ENCODE measurements around the gene RHOBTB1. TPM values are rescaled to one million over a fixed set of nuclear protein-coding genes. Genes with fewer than 3 reads are reported as not detected.

The RHOBTB1 gene
- total RNA-seq, 4 donors from 2014 or later: 5.1 to 15.7 (median 12.6) TPM

DNA sequence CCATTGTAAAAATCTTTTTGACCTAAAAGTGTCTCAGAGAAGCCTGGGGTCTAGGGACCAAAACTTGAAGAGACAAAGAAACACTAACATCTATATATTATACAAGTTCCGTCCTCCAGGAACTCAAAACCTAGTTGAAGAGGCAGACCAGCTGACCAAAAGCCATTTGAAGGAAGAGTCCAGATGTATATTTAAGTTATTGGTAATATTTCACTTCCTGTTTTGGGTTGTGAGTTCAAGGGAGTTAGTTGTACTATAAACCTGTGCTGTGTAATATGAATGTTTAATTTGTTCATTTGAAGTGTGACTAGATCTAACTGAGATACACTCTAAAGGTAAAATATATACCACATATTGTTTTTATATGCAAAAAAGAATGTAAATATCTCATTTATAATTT lies 120.7 kb downstream of the RHOBTB1 start:
- no peaks in the 10 kb centered on the region for H3K9me3 ChIP-seq
- H3K27me3 ChIP-seq: no peaks in the 10 kb centered on the region
- no peak for DNase-seq
- no peaks in the 10 kb centered on the region for H3K36me3 ChIP-seq
- peaks cover 0 to 8% (median 0%) of the 10 kb centered on the region in 4 donors for H3K4me1 ChIP-seq
- no peak overlapping the region for H3K27ac ChIP-seq
- TF ChIP-seq, protein P1, sequence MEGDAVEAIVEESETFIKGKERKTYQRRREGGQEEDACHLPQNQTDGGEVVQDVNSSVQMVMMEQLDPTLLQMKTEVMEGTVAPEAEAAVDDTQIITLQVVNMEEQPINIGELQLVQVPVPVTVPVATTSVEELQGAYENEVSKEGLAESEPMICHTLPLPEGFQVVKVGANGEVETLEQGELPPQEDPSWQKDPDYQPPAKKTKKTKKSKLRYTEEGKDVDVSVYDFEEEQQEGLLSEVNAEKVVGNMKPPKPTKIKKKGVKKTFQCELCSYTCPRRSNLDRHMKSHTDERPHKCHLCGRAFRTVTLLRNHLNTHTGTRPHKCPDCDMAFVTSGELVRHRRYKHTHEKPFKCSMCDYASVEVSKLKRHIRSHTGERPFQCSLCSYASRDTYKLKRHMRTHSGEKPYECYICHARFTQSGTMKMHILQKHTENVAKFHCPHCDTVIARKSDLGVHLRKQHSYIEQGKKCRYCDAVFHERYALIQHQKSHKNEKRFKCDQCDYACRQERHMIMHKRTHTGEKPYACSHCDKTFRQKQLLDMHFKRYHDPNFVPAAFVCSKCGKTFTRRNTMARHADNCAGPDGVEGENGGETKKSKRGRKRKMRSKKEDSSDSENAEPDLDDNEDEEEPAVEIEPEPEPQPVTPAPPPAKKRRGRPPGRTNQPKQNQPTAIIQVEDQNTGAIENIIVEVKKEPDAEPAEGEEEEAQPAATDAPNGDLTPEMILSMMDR (IDR thresholded peaks at IDR 0.05): no peak
- no peak for TF ChIP-seq POLR2A (IDR thresholded peaks at IDR 0.05)
- no peak overlapping the region for H3K4me3 ChIP-seq

DNA sequence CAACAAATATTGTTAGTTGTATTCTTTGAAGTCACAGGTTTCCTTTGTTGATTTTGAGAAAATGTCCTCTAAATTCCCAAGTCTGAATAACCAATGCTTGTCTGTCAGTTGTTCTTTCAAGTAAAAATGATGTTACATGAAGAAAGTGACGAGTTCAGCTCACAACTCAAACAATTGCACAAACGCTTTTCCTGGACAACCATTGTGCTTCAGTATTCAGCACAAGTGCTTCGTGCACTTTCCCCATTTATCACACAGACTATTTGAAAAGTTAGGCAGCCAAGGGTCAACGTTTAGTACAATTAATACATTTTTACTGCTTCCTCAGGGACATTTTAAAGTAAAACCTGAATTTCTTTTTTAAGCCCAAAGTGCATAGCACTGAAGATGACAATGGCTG lies 121.2 kb downstream of the RHOBTB1 start:
- DNase-seq: no peak
- no peaks in the 10 kb centered on the region for H3K9me3 ChIP-seq
- no peaks in the 10 kb centered on the region for H3K27me3 ChIP-seq
- H3K36me3 ChIP-seq: no peaks in the 10 kb centered on the region
- peaks cover 0 to 8% (median 0%) of the 10 kb centered on the region in 4 donors for H3K4me1 ChIP-seq
- TF ChIP-seq POLR2A (IDR thresholded peaks at IDR 0.05): no peak
- TF ChIP-seq, protein P1 (IDR thresholded peaks at IDR 0.05): no peak
- H3K27ac ChIP-seq: no peak overlapping the region
- H3K4me3 ChIP-seq: no peak overlapping the region

DNA sequence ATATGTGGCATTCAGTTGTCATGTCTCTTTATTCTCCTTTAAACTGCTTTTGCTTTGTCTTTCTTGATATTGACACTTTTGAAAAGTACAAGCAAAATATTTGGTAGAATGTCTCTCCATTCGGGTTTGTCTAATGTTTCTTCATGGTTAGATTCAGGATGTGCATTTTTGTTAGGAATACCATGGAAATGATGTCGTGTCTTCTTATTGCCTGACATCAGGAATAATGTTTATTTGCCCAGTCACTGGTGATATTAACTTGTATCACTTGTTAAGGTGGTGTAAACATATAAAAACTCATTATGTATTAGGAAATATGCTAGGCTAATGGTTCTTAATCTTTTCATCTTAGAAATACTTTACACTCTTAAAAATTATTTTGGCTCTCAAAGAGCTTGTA lies 122.3 kb downstream of the RHOBTB1 start:
- H3K36me3 ChIP-seq: no peaks in the 10 kb centered on the region
- no peak overlapping the region for H3K27ac ChIP-seq
- no peaks in the 10 kb centered on the region for H3K27me3 ChIP-seq
- no peak for TF ChIP-seq POLR2A (IDR thresholded peaks at IDR 0.05)
- TF ChIP-seq, protein P1 (IDR thresholded peaks at IDR 0.05): no peak
- H3K4me1 ChIP-seq: peaks cover 0 to 8% (median 0%) of the 10 kb centered on the region in 4 donors
- no peak for DNase-seq
- no peaks in the 10 kb centered on the region for H3K9me3 ChIP-seq
- H3K4me3 ChIP-seq: no peak overlapping the region

DNA sequence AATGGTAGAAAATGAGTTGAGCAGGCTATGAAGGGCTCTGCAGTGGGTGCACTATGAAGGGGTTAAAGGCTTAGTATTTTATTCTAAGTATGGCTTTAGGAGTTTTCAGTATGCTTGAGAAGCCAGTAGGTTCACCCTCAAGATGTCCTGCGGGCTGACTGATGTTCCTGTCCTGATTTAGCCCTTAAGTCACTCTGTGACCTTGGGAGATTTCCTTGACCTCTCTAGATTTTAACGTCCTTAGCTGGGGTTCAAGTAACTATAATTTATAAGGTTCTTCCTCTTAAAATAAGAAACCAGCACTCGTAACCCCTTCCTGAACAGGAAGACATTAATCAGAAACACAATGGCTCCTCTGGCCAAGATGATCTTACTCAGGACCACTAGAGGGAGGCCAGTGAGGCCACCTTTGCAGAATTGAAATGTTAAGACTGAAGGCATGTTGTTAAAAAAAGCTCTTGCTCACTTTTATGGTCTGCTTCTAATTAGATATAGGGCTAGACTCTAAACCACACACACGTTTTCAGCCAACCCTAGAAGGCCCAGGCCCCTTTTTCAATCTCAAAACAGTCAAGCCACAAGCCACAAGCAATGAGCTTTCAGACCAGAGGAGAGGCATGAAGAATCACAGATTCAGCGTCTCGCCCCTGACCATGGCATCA lies 123.8 kb downstream of the RHOBTB1 start:
- H3K27me3 ChIP-seq: no peaks in the 10 kb centered on the region
- H3K27ac ChIP-seq: no peak overlapping the region
- H3K36me3 ChIP-seq: no peaks in the 10 kb centered on the region
- H3K4me1 ChIP-seq: peaks cover 0 to 8% (median 0%) of the 10 kb centered on the region in 4 donors
- no peak for DNase-seq
- no peaks in the 10 kb centered on the region for H3K9me3 ChIP-seq
- H3K4me3 ChIP-seq: no peak overlapping the region
- TF ChIP-seq POLR2A (IDR thresholded peaks at IDR 0.05): no peak
- TF ChIP-seq, protein P1 (IDR thresholded peaks at IDR 0.05): peak in 2 of 6 experiments; percentile 8 to 19

Small RNAs within 50 kb of the gene (small RNA-seq; reads per million reads assigned to genes)
- 0 reads per million in 2 donors for gene RNU2-72P

Other genes with a start within 250 kb of the RHOBTB1 start
- gene CDK1, start 165.7 kb downstream of the RHOBTB1 start, total RNA-seq: 10 to 100 TPM in 2 of 4 donors, 1 to 10 TPM in 2; 3.2 to 19.8 (median 8.4) TPM